Uterus (tissue), 4 donors: ENCODE measurements around the gene A2ML1. TPM values are rescaled to one million over a fixed set of nuclear protein-coding genes. Genes with fewer than 3 reads are reported as not detected.

ENCODE experiments used
- DNase-seq, 2 donors: peaks; one replicate each; pipeline ENCODE4 v3.0.0-alpha.2; 2019 to 2020
- H3K27ac ChIP-seq, 2 donors: fragments of 200-600 bp; sonication (generic); 1 replicate in 1 of 2; 2 replicates in 1 of 2; pipeline ENCODE4 v1.5.1; 2016 to 2018
- H3K27me3 ChIP-seq, 2 donors: fragments of 200-600 bp; sonication (generic); one replicate each; pipeline ENCODE4 v1.5.1; 2018 to 2019; ENCODE audit warnings: control low read depth in 1 of 2
- H3K36me3 ChIP-seq, 2 donors: fragments of 200-600 bp; sonication (generic); one replicate each; pipeline ENCODE4 v1.5.1; 2019; ENCODE audit warnings: control low read depth in 1 of 2
- H3K4me1 ChIP-seq, 2 donors: fragments of 200-600 bp; sonication (generic); one replicate each; pipeline ENCODE4 v1.5.1; 2018 to 2019; ENCODE audit warnings: control low read depth in 1 of 2
- H3K4me3 ChIP-seq, 2 donors: fragments of 200-600 bp; sonication (generic); 1 replicate in 1 of 2; 2 replicates in 1 of 2; pipeline ENCODE4 v1.5.1; 2018 to 2019; ENCODE audit warnings: mild to moderate bottlenecking in 1 of 2
- H3K9me3 ChIP-seq, 2 donors: fragments of 200-600 bp; sonication (generic); one replicate each; pipeline ENCODE4 v1.5.1; 2019; ENCODE audit warnings: control low read depth in 1 of 2
- POLR2A ChIP-seq, 2 donors: fragments of 450-650 bp; IDR thresholded peaks; one replicate each; pipeline ENCODE4 v1.6.1; 2016; ENCODE audit warnings: antibody characterized with exemption in 2 of 2, mild to moderate bottlenecking in 1 of 2, moderate library complexity in 1 of 2
- intact Hi-C: fragments of 100-400 bp; cut with DNase I; formaldehyde crosslinking; loops from one replicate; pipeline ENCODE4 v1.15.1; 2023; ENCODE audit warnings: low total_unique reads
- total RNA-seq, 4 donors: library from RNA; depleted of rRNA in 3 of 4; stranded (reverse); fragments of >200 nt in 3 of 4; gene quantifications; one replicate each; pipeline versions ENCODE4 v1.1.0 to v1.2.4, GENCODE V29; 2014 to 2023
- TF ChIP-seq, protein P1 (sequence below), 4 experiments: fragments of 200-600 bp in 2 of 4; fragments of 450-650 bp in 2 of 4; sonication (generic) in 2 of 4; IDR thresholded peaks; one replicate each; pipeline ENCODE4 v1.5.1; 2016 to 2019; ENCODE audit warnings: antibody characterized with exemption in 4 of 4, mild to moderate bottlenecking in 2 of 4, moderate library complexity in 1 of 4
- donor health status: DM: yes; HTN: yes; CAD: no.

Gene A2ML1
- total RNA-seq, 4 donors from 2014 or later: 1.0 to 1.5 TPM; not detected in 2

DNA sequence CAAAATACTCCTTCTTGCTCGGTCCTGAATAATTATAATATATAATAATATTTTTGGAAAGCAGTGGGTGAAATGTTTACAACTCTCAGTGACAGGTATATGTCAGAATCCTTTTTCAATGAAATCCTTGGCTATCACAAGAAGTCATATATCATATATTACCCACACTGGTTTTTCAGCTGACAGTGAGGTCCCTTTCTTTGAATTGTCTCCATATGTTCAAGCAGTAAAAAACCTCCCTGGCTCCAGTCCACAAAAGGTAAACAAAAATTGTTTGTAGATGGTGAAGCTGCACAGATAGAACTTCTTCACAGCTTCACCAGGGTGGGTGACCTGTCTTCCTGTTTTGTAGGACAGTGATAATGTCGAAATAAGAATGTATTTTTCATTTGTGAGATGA lies 44.0 kb downstream of the A2ML1 start:
- intact Hi-C loops: no loop called here
- no peaks in the 10 kb centered on the region for H3K27me3 ChIP-seq
- DNase-seq: no peak
- H3K27ac ChIP-seq: no peak overlapping the region
- TF ChIP-seq POLR2A (IDR thresholded peaks at IDR 0.05): no peak
- TF ChIP-seq, protein P1, sequence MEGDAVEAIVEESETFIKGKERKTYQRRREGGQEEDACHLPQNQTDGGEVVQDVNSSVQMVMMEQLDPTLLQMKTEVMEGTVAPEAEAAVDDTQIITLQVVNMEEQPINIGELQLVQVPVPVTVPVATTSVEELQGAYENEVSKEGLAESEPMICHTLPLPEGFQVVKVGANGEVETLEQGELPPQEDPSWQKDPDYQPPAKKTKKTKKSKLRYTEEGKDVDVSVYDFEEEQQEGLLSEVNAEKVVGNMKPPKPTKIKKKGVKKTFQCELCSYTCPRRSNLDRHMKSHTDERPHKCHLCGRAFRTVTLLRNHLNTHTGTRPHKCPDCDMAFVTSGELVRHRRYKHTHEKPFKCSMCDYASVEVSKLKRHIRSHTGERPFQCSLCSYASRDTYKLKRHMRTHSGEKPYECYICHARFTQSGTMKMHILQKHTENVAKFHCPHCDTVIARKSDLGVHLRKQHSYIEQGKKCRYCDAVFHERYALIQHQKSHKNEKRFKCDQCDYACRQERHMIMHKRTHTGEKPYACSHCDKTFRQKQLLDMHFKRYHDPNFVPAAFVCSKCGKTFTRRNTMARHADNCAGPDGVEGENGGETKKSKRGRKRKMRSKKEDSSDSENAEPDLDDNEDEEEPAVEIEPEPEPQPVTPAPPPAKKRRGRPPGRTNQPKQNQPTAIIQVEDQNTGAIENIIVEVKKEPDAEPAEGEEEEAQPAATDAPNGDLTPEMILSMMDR (IDR thresholded peaks at IDR 0.05): no peak
- no peaks in the 10 kb centered on the region for H3K36me3 ChIP-seq
- H3K4me3 ChIP-seq: no peak overlapping the region
- H3K9me3 ChIP-seq: no peaks in the 10 kb centered on the region
- H3K4me1 ChIP-seq: no peaks in the 10 kb centered on the region

DNA sequence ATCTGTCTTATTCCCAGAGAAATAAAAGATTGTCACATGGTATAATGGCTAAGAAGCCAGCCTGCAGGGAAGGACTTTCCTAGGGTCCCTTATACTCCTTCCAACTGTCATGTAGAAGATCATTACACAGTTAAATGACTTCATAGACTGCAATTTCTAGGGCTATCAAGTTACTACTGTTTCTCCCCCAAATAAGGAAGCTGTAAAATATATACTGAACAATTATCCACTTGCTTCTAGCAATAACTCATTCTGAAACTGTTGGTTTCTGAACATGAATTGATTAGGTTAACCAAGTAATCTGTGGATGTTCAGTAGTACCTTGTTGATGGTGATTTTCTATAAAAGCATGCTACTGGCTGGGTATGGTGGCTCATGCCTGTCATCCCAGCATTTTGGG lies 44.6 kb downstream of the A2ML1 start:
- Histone ChIP-seq H3K4me3 (no peak overlapping the region), H3K9me3 (no peaks in the 10 kb centered on the region), H3K36me3 (no peaks in the 10 kb centered on the region), H3K27ac (no peak overlapping the region), H3K27me3 (no peaks in the 10 kb centered on the region), H3K4me1 (no peaks in the 10 kb centered on the region)
- no peak for TF ChIP-seq POLR2A (IDR thresholded peaks at IDR 0.05)
- TF ChIP-seq, protein P1 (IDR thresholded peaks at IDR 0.05): no peak
- intact Hi-C loops: no loop called here
- no peak for DNase-seq

DNA sequence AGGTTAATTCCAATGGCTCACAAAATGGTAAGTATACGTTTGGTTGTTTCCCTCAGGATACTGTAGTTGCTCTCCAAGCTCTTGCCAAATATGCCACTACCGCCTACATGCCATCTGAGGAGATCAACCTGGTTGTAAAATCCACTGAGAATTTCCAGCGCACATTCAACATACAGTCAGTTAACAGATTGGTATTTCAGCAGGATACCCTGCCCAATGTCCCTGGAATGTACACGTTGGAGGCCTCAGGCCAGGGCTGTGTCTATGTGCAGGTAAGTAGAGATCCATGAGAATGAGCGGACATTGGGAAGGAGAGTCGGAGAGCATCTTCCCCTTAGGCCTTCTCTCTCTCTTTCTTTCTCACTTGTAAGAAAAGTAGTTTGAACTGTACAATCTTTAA lies 45.4 kb downstream of the A2ML1 start:
- Histone ChIP-seq H3K27ac (no peak overlapping the region), H3K9me3 (no peaks in the 10 kb centered on the region), H3K4me1 (no peaks in the 10 kb centered on the region), H3K4me3 (no peak overlapping the region), H3K27me3 (no peaks in the 10 kb centered on the region), H3K36me3 (no peaks in the 10 kb centered on the region)
- TF ChIP-seq POLR2A (IDR thresholded peaks at IDR 0.05): no peak
- TF ChIP-seq, protein P1 (IDR thresholded peaks at IDR 0.05): no peak
- intact Hi-C loops: no loop called here
- no peak for DNase-seq

DNA sequence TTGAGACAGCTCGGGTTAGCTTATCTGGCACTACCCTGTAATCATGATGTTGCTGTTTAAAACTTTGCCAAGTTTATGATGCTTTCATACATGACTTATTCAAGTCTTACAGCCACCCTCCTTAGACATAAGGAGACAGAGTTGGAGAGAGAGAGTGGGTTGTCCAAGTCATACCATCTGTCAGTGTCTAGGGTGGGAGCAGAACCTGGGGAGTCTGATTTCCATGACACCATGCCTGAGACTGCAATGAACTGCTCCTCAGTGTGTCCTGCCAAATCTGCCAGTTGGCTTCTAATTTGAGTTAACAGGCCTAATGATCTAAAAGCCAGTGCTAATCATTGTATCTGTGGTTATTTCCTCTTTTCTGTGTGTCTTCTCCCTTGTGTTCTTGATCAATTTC lies 48.2 kb downstream of the A2ML1 start:
- no peak overlapping the region for H3K4me3 ChIP-seq
- no peak overlapping the region for H3K27ac ChIP-seq
- no peaks in the 10 kb centered on the region for H3K4me1 ChIP-seq
- DNase-seq: no peak
- no peaks in the 10 kb centered on the region for H3K27me3 ChIP-seq
- H3K9me3 ChIP-seq: no peaks in the 10 kb centered on the region
- intact Hi-C loops: no loop called here
- TF ChIP-seq POLR2A (IDR thresholded peaks at IDR 0.05): no peak
- TF ChIP-seq, protein P1 (IDR thresholded peaks at IDR 0.05): no peak
- H3K36me3 ChIP-seq: no peaks in the 10 kb centered on the region

DNA sequence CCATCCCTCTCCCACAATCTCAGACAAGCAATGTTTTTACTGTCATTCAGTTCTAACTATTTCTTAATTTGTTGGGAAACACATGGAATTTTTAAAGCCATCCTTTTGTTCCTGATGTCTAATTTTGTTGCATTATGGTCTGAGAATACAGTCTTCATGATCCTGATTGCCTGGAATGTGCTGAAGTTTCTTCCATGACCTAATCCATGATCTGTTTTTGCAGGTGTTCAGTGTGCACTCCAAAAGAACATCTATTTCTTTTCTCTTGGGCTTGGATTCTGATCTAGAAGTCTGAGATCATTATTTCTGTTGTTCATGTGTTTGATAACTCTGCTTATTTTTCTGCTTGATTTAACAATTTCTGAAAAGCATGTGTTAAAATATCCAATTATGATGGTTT lies 48.6 kb downstream of the A2ML1 start:
- no peak for DNase-seq
- H3K4me1 ChIP-seq: no peaks in the 10 kb centered on the region
- H3K27me3 ChIP-seq: no peaks in the 10 kb centered on the region
- H3K4me3 ChIP-seq: no peak overlapping the region
- no peak overlapping the region for H3K27ac ChIP-seq
- H3K9me3 ChIP-seq: no peaks in the 10 kb centered on the region
- H3K36me3 ChIP-seq: no peaks in the 10 kb centered on the region
- no peak for TF ChIP-seq POLR2A (IDR thresholded peaks at IDR 0.05)
- TF ChIP-seq, protein P1 (IDR thresholded peaks at IDR 0.05): no peak
- intact Hi-C loops: no loop called here
